Activated CD4-positive, alpha-beta T cell treated with anti-CD3 and anti-CD28 coated beads, Interleukin-2, amount 50 U/mL, for 16 hours (primary cell): Measurements from ENCODE around the gene CDH4.

Experiments used
- DNase-seq: peaks from one replicate; pipeline ENCODE4 v3.0.0-alpha.2; 2020

The CDH4 gene

GRCh38 chr20:61567204-61567603 is 315.1 kb downstream of the CDH4 start:
- no peak for DNase-seq

- no peak for DNase-seq
These were observed 317.8 kb downstream of the CDH4 start for GRCh38 chr20:61569825-61570224.

- no peak for DNase-seq
These were observed 318.7 kb downstream of the CDH4 start for GRCh38 chr20:61570646-61571195.

- no peak for DNase-seq
These were observed 319.2 kb downstream of the CDH4 start for GRCh38 chr20:61571221-61571620.

GRCh38 chr20:61571916-61572711 is 320.1 kb downstream of the CDH4 start:
- DNase-seq, result no peak

- DNase-seq, result no peak
These were observed 320.7 kb downstream of the CDH4 start for GRCh38 chr20:61572789-61573188.

- no peak for DNase-seq
These were observed 321.6 kb downstream of the CDH4 start for GRCh38 chr20:61573415-61574305.

GRCh38 chr20:61575151-61575937 is 323.3 kb downstream of the CDH4 start:
- no peak for DNase-seq

GRCh38 chr20:61576372-61576771 is 324.3 kb downstream of the CDH4 start:
- no peak for DNase-seq

- no peak for DNase-seq
These were observed 325.0 kb downstream of the CDH4 start for GRCh38 chr20:61577065-61577464.

GRCh38 chr20:61579908-61580307 is 327.8 kb downstream of the CDH4 start:
- no peak for DNase-seq

GRCh38 chr20:61580958-61581824 is 329.1 kb downstream of the CDH4 start:
- DNase-seq, result no peak

GRCh38 chr20:61581825-61582188 is 329.7 kb downstream of the CDH4 start:
- DNase-seq, result no peak

- DNase-seq, result no peak
These were observed 330.3 kb downstream of the CDH4 start for GRCh38 chr20:61582196-61582923.

- no peak for DNase-seq
These were observed 331.3 kb downstream of the CDH4 start for GRCh38 chr20:61583356-61583755.

- DNase-seq, result no peak
These were observed 332.8 kb downstream of the CDH4 start for GRCh38 chr20:61584851-61585250.

GRCh38 chr20:61585764-61586163 is 333.7 kb downstream of the CDH4 start:
- DNase-seq, result no peak

- DNase-seq, result no peak
These were observed 335.0 kb downstream of the CDH4 start for GRCh38 chr20:61587036-61587435.

GRCh38 chr20:61587681-61588289 is 335.7 kb downstream of the CDH4 start:
- no peak for DNase-seq
